SK-N-MC (cell line): Measurements from ENCODE around the gene GJC2.

ENCODE experiments used
- DNase-seq: peaks from one replicate; pipeline ENCODE4 v3.0.0-alpha.2; 2011; ENCODE audit warnings: low read depth, low spot score
- H3K27ac ChIP-seq: fragments of 200-600 bp; sonication (generic); 2 replicates; pipeline ENCODE4 v1.5.1; 2016; ENCODE audit warnings: mixed run types
- H3K36me3 ChIP-seq: fragments of 200-600 bp; sonication (generic); 2 replicates; pipeline ENCODE4 v1.6.1; 2017; ENCODE audit warnings: antibody characterized with exemption, low read length, mixed read lengths; ENCODE audit not compliant: insufficient read depth
- H3K4me3 ChIP-seq: fragments of 200-600 bp; sonication (generic); 2 replicates; pipeline ENCODE4 v1.5.1; 2016
- H3K9ac ChIP-seq: fragments of 200-600 bp; sonication (generic); 2 replicates; pipeline ENCODE4 v1.8.0; 2017; ENCODE audit warnings: mixed run types, mixed read lengths; ENCODE audit not compliant: insufficient read length
- H3K9me3 ChIP-seq: fragments of 200-600 bp; sonication (generic); 2 replicates; pipeline ENCODE4 v1.6.1; 2017; ENCODE audit warnings: low read depth, mild to moderate bottlenecking, antibody characterized with exemption, low read length, moderate library complexity, mixed read lengths
- EZH2 ChIP-seq: fragments of 200-600 bp; sonication (generic); IDR thresholded peaks from one replicate; pipeline ENCODE4 v1.6.1; 2017; ENCODE audit warnings: antibody characterized with exemption
- FOXP2 ChIP-seq: optimal IDR thresholded peaks from 2 replicates; pipeline ENCODE3; 2011; ENCODE audit warnings: mild to moderate bottlenecking, moderate library complexity; ENCODE audit not compliant: insufficient read depth; ENCODE audit errors: extremely low read length, control extremely low read depth
- POLR2AphosphoS5 ChIP-seq: IDR thresholded peaks from 2 replicates; pipeline ENCODE4 v1.6.1; 2012; ENCODE audit warnings: mild to moderate bottlenecking, low read depth, low read length, borderline replicate concordance

GJC2 gene

DNA sequence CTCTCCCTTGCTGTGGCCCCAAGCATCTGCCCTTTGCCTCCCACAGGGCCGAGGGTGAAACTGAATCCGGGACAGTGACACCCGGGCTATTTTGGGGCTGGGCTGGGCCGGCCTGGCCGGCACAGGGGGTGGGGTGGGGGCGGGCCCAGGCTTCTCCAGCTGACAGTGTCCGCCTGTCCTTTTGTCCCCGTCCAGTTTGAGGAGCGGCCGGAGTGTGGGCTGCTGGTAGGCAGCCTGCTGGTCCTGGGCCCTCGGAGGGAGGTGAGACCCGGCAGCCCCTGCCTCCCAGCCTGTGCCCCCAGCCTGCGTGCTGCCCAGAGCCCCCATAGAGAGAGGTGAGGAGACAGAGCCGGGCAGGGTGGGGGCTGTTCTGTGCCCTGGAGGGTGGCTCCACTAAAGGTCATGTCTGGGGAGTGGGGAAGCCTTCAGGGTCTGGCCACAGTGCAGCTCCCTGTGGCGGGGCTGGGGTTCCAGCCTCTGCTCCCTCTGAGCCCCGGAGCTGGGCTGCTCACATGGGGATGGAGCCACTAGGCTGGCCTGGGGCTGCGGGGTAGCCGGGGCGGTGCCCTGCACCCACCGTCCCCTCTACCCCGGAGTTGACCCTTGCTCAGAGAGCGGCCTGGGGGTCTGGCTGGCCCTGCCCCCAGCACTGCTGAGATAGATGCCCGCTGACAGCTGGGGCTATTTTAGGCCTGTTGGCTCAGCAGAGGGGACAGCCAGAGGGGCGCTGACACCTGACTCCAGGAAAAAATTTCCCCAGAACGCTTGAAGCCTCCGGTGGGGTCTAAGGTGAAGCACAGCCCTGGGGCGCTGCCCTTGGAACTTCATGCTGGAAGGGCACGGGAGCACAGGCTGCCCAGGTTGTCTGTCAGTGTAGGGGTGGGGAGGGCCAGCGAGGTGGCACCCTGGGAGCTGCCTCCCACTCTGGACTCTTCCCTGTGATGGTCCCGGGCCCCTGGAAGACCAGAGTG, 58.4 kb downstream of the GJC2 start, which contains the start of gene OBSCN:
TSS of gene OBSCN (plus strand) at position 194 of the 971 bp plus-strand sequence. CDS start 3,740 bp downstream, outside the sequence.
- no peak within 1 kb of the TSS for H3K4me3 ChIP-seq
- TF ChIP-seq POLR2AphosphoS5 (no peak), EZH2 (no peak), FOXP2 (no peak)
- no peaks in the 10 kb centered on the region for H3K36me3 ChIP-seq
- DNase-seq: no peak
- H3K27ac ChIP-seq: no peak within 1 kb of the TSS
- H3K9ac ChIP-seq: no peak within 1 kb of the TSS
- no peaks in the 10 kb centered on the region for H3K9me3 ChIP-seq

DNA sequence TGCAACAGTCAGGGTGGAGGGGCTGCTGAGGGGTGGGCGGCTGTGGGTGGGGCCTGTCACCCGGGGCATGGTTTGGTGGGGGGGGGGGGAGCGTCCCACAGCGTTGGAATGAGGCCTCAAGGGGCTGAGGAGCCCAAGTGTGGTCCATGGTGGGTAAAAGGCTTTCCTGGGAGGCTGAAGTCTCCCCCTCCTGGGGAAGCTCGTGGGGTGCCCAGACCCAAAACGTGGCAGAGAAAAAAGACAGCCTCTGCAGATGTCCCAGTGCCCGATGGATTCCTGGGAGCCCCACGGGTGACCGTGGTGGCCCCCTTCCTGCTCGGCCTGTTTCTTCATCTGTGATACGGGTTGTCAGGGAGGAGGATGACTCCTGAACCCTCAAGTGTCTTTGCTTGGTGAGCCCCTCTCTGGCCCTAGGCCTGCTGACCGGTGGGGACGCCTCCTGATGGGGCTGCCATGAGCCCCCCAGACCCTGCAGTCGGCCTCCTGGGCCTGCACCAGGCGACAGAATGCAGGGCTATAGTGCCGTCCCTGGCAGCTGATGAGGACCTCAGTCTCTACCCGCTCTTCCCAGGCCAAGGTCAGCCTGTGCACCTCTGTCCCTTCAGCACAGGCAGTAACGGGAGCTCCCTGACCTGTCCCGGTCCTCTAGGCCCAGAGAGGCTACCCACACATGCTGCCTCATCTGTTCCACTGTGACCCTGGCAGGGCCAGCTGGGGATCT, 59.3 kb downstream of the GJC2 start:
- no peak overlapping the region for H3K27ac ChIP-seq
- H3K9ac ChIP-seq: no peak overlapping the region
- no peak overlapping the region for H3K4me3 ChIP-seq
- no peak for DNase-seq
- H3K9me3 ChIP-seq: no peaks in the 10 kb centered on the region
- no peaks in the 10 kb centered on the region for H3K36me3 ChIP-seq
- TF ChIP-seq FOXP2: no peak
- no peak for TF ChIP-seq POLR2AphosphoS5
- TF ChIP-seq EZH2: no peak
